Stimulated activated naive CD4-positive, alpha-beta T cell (primary cell): ENCODE results near the gene OFD1.
"Not testable (repeated sequence)": the region's sequence is repeated elsewhere in the genome, so short reads cannot be mapped to it uniquely, and the experiment has no call there.

Experiments used
- DNase-seq, 6 experiments: peaks; one replicate each; lab custom pipeline; 2025; lab: John Stamatoyannopoulos, UW

OFD1 gene

GRCh38 chrX:13703589-13703988 lies 31.0 kb upstream of the OFD1 start:
- DNase-seq = no peak

DNA sequence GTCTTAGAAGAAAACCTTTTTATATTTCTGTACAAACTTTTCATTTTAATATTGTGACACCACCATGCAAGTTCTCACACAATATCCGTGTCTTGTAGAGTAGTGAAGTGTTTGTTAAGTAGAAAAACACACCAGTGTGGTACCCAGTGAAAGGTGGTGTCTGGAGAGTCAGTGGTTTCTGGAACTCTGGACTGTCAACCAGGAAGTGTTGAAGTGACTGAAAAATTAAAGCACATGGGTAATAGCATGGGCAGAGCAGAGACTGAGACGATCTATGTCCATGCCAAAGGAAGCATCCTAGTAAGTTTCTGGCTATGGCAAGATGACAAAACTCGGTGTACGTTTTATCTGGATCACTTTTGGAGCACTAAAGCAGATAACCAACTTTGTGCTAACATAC lies 23.4 kb upstream of the OFD1 start:
- DNase-seq = no peak

DNA sequence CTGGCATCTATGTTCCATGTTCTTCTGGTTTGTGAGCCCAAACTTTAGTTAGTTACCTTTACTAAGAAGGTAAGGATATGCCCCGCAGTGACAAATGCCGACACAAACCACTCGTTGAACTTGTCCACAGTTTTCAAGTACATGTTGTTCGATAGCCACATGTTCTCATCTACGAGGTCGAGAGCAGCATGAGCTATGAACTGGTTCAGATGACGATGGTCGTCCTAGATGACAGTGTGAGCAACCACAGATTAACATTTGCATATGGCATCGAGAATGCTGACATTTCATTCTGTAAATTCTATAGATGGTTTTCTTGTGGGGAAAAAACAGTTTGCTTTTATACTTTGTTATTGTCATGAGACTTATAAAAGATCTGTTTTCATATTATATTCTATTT lies 18.1 kb upstream of the OFD1 start:
- DNase-seq = no peak

DNA sequence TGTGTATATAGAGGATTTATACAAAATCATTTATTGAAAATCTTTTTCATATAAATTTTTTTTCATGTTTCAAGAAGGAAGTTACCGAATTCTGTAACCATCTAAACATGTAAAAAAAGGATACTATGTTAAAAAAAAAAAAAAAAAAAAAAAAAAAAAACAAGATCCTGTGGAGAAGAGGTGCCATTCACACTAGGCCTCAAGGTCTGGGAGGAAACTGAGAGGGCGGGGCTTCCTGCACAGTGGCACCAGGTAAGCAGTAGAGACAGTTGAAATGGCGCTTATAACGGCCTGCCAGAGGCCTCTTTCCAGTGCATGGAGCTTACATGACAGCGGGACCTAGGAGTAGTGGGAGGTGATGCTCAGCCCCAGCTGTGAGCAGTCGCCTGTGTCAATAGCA lies 17.6 kb upstream of the OFD1 start:
- DNase-seq = peak in 4 of 6 experiments; percentile 3 to 23 (median 16)

GRCh38 chrX:13717700-13718472 lies 16.7 kb upstream of the OFD1 start:
- DNase-seq = no peak

GRCh38 chrX:13719192-13719856 lies 15.2 kb upstream of the OFD1 start:
- no peak for DNase-seq

- DNase-seq = no peak
Observed at GRCh38 chrX:13721371-13721770, 13.2 kb upstream of the OFD1 start.

- DNase-seq = no peak
Observed at GRCh38 chrX:13721819-13722519, 12.6 kb upstream of the OFD1 start.

DNA sequence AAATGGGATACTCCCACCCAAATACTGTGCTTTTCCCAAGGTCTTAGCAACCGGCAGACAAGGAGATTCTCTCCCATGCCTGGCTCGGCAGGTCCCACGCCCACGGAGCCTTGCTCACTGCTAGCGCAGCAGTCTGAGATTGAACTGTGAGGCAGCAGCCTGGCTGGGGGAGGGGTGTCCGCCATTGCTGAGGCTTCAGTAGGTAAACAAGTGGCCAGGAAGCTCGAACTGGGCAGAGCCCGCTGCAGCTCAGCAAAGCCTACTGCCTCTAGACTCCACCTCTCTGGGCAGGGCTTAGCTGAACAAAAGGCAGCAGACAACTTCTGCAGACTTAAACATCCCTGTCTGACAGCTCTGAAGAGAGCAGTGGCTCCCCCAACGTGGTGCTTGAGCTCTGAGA lies 9.7 kb upstream of the OFD1 start:
- peak in 4 of 6 experiments; percentile 0 to 36 (median 9) for DNase-seq

DNA sequence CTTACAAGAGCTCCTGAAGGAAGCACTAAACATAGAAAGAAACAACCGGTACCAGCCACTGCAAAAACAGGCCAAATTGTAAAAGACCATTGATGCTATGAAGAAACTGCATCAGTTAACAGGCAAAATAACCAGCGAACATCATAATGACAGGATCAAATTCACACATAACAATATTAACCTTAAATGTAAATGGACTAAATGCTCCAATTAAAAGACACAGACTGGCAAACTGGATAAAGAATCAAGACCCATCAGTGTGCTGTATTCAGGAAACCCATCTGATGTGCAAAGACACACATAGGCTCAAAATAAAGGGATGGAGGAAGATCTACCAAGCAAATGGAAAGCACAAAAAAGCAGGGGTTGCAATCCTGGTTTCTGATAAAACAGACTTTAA lies 8.0 kb upstream of the OFD1 start:
- DNase-seq = not testable (repeated sequence)

DNA sequence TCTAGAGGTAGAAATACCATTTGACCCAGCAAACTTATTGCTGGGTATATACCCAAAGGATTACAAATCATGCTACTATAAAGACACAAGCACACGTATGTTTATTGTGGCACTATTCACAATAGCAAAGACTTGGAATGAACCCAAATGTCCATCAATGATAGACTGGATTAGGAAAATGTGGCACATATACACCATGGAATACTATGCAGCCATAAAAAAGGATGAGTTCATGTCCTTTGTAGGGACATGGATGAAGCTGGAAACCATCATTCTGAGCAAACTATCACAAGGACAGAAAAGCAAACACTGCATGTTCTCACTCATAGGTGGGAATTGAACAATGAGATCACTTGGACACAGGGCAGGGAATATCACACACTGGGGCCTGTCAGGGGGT lies 4.0 kb upstream of the OFD1 start:
- DNase-seq = not testable (repeated sequence)

GRCh38 chrX:13732246-13733067 lies 2.1 kb upstream of the OFD1 start:
- no peak for DNase-seq

DNA sequence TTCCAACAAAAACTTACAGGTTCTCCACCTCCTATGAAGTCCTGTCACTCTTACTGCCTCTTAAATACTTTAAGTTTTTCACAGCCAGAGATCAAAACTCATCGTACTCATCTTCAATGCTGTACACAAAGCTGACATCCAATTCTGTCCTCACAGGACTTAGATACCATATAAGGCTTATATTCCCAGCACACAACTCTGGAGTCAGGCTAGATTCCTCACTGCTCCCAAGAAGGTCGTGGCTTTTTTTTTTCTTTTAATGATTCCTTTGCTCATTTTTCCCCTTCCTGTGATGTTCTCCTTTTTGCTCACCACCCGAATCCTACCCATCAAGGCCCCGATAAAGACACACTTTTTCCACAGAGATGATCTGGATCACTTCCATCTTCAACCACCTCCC lies 1.0 kb upstream of the OFD1 start:
- DNase-seq = no peak

DNA sequence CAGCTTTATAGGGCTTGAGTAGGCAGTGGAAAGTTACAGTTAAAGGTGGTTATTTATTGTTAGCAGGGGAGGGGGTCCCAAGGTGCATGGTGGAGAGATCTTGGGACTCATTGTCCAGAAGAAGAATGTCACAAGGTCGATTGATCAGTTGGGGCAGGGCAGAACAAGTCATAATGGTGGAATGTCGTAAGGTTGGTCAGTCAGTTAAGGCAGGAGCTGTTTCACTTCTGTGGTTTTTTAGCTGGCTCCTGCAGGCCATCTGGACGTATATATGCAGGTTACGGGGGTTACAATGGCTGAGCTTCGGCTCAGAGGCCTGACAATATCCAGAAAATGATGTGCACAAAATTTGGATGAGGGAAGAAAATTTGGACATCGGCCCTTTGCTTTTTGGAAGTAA lies 7.1 kb downstream of the OFD1 start:
- DNase-seq = no peak

DNA sequence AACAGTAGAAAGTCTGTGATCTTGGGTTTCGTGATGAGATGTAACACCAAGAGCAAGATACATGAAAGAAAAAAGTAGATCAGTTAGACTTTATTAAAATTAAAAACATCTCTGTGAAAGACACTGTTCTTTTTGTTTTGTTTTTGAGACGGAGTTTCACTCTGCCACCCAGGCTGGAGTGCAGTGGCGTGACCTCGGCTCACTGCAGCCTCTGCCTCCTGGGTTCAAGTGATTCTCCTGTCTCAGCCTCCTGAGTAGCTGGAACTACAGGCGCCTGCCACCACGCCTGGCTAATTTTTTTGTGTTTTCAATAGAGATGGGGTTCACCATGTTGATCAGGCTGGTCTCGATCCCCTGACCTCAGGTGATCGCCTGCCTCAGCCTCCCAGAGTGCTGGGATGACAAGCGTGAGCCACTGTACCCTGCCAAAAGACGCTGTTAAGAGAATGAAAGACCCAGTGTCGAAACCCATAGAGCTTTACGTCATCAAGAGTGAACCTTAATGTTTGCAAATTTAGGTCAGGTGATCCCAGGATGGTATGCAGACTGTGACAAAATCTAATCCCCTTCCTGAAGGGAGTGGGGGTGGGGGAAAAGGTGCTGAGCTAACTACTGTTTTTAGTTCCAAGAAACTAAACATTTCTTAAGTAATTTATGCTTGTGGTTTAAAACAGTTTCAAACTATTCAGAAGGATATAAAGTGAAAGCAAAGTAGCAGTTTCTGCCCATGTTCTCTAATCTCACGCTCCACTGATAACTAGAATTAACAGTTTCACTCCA lies 8.0 kb downstream of the OFD1 start:
- DNase-seq = peak in 2 of 6 experiments; percentile 12 to 17

DNA sequence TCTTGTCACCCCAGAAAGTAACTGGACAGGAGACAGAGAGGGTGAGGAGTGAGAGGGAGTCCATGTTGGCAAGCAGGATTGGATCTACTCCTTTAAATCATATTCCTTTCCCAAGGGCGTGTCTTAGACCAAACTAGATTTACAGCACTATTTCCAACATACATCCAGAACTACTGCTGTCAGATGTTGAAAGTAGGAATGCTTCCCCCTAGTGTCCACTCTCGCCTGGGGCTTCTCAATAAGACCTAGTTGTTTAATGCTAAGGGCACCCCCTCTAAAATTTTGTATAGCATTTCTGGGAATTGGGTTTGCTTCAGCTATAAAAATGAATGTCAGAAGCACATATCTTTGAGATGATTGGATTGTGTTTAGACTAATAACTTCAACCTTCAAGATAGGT lies 13.3 kb downstream of the OFD1 start:
- DNase-seq = peak in 2 of 6 experiments; percentile 10 to 16

- no peak for DNase-seq
Observed at GRCh38 chrX:13748486-13748885, 13.9 kb downstream of the OFD1 start.

DNA sequence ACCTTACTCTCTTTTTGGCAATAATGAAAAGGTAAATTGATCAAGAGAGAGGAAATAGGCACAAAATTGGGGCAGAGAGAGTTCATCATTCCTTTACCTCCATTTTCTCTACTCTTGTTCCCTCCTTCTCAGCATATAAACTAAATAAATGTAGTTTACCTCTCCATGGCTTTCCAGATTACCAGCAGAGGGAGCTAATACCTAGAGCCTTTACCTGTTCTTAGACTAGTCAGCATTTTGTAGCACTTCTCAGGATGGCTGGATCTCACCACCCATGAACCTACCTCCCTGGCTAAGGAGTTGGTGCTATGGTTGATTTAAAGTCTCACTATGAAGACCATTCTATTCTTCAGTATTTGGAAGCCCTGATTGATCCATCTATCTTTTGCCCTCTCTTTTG lies 15.7 kb downstream of the OFD1 start:
- peak in 3 of 6 experiments; percentile 1 to 48 (median 34) for DNase-seq

- no peak for DNase-seq
Observed at GRCh38 chrX:13750812-13751211, 16.3 kb downstream of the OFD1 start.

- DNase-seq = no peak
Observed at GRCh38 chrX:13752141-13752540, 17.6 kb downstream of the OFD1 start.

DNA sequence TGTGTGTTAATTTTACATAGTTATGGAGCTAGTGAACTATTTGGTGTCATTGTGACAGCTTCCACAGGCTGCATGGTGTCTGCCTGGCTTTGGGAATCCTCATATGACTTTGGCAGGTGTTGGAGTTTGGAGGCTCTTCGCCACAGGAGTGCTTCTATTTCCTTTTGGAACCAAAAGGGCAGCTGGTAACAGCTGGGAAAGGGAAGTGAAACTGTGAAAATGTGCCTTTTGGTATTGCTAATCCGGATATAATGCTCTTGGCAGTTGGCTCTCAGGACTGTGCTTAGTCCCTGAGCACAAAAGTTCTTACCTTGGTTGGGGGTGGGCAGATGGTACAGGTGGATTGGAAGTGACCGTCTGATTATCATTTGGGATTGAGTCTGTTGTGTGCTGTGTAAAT lies 18.1 kb downstream of the OFD1 start:
- DNase-seq = no peak
